AG04450 (cell line): Measurements from ENCODE around the gene IMMP2L. TPM values are rescaled to one million over a fixed set of nuclear protein-coding genes. Genes with fewer than 3 reads are reported as not detected.

Experiments used
- CTCF ChIA-PET: fragments of 300-600, 350-600 bp; formaldehyde crosslinking; extraction: SDS; loops from one replicate; lab custom pipeline; 2022; ENCODE audit warnings: antibody characterized with exemption, inconsistent platforms; lab: Charles Lee
- POLR2A ChIA-PET: fragments of 350-600 bp; formaldehyde crosslinking; extraction: SDS; loops from one replicate; lab custom pipeline; 2021; ENCODE audit warnings: antibody characterized with exemption, inconsistent platforms; lab: Yijun Ruan, JAX
- DNase-seq: peaks from one replicate; pipeline ENCODE4 v3.0.0-alpha.2; 2011; ENCODE audit warnings: low read depth, low spot score
- H3K27ac ChIP-seq: one replicate; pipeline ENCODE4 v1.5.1; 2012; ENCODE audit warnings: low read depth, low read length, control low read depth
- H3K27me3 ChIP-seq: one replicate; pipeline ENCODE4 v1.6.0; 2012; ENCODE audit warnings: low read length; ENCODE audit not compliant: control insufficient read depth, insufficient read depth
- H3K4me3 ChIP-seq: 2 replicates; pipeline ENCODE4 v1.5.1; 2011; ENCODE audit warnings: mild to moderate bottlenecking, low read depth, low read length, control low read depth
- H3K9me3 ChIP-seq: 2 replicates; pipeline ENCODE4 v1.5.1; 2012; ENCODE audit warnings: low read length; ENCODE audit not compliant: control insufficient read depth, insufficient read depth
- CTCF ChIP-seq: IDR thresholded peaks from 2 replicates; pipeline ENCODE4 v1.5.1; 2011; ENCODE audit warnings: low read depth, low read length, control low read depth, inconsistent platforms
- polyA plus RNA-seq: library from polyadenylated mRNA; depleted of rRNA; stranded (reverse); fragments of >200 nt; gene quantifications from 2 replicates; pipeline ENCODE4 v1.2.3, GENCODE V29; 2011

The IMMP2L gene
- polyA plus RNA-seq, 1 experiment = 8.0 TPM

- Histone ChIP-seq H3K4me3 (no peak overlapping the region), H3K27ac (no peak overlapping the region), H3K27me3 (no peaks in the 10 kb centered on the region), H3K9me3 (no peaks in the 10 kb centered on the region)
- ChIA-PET POLR2A (no interaction called here), CTCF (no interaction called here)
- no peak for DNase-seq
- TF ChIP-seq CTCF = no peak
Observed at GRCh38 chr7:110994028-110994967, 568.0 kb downstream of the IMMP2L start.

- no peak for DNase-seq
- ChIA-PET POLR2A (no interaction called here), CTCF (no interaction called here)
- Histone ChIP-seq H3K4me3 (no peak overlapping the region), H3K9me3 (peaks cover 2% of the 10 kb centered on the region; the same call in 1 of the 2 replicates), H3K27me3 (no peaks in the 10 kb centered on the region), H3K27ac (no peak overlapping the region)
- TF ChIP-seq CTCF = no peak
Observed at GRCh38 chr7:110988890-110989501, 573.3 kb downstream of the IMMP2L start.

GRCh38 chr7:110988348-110988747 is 573.9 kb downstream of the IMMP2L start:
- POLR2A ChIA-PET = no interaction called here
- no peaks in the 10 kb centered on the region for H3K27me3 ChIP-seq
- DNase-seq = no peak
- CTCF ChIA-PET = no interaction called here
- TF ChIP-seq CTCF = no peak
- no peak overlapping the region for H3K4me3 ChIP-seq
- H3K9me3 ChIP-seq = peaks cover 2% of the 10 kb centered on the region; the same call in 1 of the 2 replicates
- no peak overlapping the region for H3K27ac ChIP-seq

DNA sequence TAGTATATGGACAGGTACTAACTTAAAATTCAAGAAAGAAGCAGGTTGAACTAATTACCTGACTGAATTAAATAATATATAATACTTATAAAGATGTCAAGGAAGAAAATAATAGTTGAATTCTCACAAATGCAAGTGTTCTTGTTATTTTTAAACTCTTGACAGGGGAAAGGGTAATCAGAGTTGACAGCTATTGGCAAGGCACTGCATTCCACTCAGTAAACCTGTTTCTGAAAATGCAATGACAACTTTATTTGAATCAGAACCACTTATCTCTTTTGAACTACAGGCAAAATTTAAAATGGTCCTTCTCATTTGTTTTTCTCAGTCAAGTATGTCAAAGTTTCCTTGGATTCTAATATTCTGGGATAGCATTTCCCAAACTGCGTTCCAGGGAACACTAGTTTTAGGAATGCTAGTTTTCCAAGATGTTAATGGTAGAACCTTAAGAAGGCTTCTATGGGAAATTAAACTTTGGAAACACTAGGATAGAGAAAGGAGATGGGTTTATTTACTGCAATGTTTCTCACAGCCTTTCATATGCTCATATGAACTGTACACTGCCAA is 575.1 kb downstream of the IMMP2L start:
- CTCF ChIA-PET = no interaction called here

More for the DNA sequence above, 575.1 kb downstream of the IMMP2L start:
- POLR2A ChIA-PET = no interaction called here
- no peaks in the 10 kb centered on the region for H3K27me3 ChIP-seq
- no peak for DNase-seq
- no peak for TF ChIP-seq CTCF
- H3K4me3 ChIP-seq = no peak overlapping the region
- no peak overlapping the region for H3K27ac ChIP-seq
- H3K9me3 ChIP-seq = peaks cover 2% of the 10 kb centered on the region; the same call in 1 of the 2 replicates
